GM12891 (cell line): ENCODE measurements around the gene SIGLEC8.

ENCODE experiments used
- POLR2A ChIP-seq: IDR thresholded peaks from 2 replicates; pipeline ENCODE4 v1.6.1; 2011; ENCODE audit warnings: low read depth, low read length, control low read depth
- POLR2AphosphoS5 ChIP-seq: IDR thresholded peaks from 2 replicates; pipeline ENCODE4 v1.6.1; 2011; ENCODE audit warnings: low read depth, low read length, control low read depth
- POU2F2 ChIP-seq: IDR thresholded peaks from 2 replicates; pipeline ENCODE4 v1.6.1; 2011; ENCODE audit warnings: low read depth, mild to moderate bottlenecking, control low read depth, low read length, moderate library complexity

GRCh38 chr19:51477344-51477743 is 19.1 kb upstream of the SIGLEC8 start:
- TF ChIP-seq POLR2A = no peak
- no peak for TF ChIP-seq POLR2AphosphoS5
- TF ChIP-seq POU2F2 = no peak
